ENCODE measurements around the gene BLOC1S5. TPM values are rescaled to one million over a fixed set of nuclear protein-coding genes. Genes with fewer than 3 reads are reported as not detected.

The BLOC1S5 gene
- total and polyA plus RNA-seq, 2 of the 13 experiments (the other 11 are each of a cell fraction or from before 2014, with no cell fraction given) = 10.5 to 41.5 TPM

GRCh38 chr6:8085053-8085511, 20.9 kb upstream of the BLOC1S5 start (continued):
- TF ChIP-seq ZNF513 (CRISPR knock-in tag; conservative IDR thresholded peaks at IDR 0.05) = no peak
- 0 out of 2 replicates have a peak, but pooled peaks have one; percentile 29 for TF ChIP-seq ZSCAN29 (CRISPR knock-in tag; conservative IDR thresholded peaks at IDR 0.05)
- no peak for TF ChIP-seq ETS1 (CRISPR knock-in tag; IDR thresholded peaks at IDR 0.05)
- no peak for TF ChIP-seq ELK4 (CRISPR knock-in tag; IDR thresholded peaks at IDR 0.05; ENCODE audit: borderline replicate concordance)
- TF ChIP-seq SNRNP70 (IDR thresholded peaks at IDR 0.05; ENCODE audit: low read depth, low read length) = no peak
- no peak for TF ChIP-seq ZIK1 (CRISPR knock-in tag; IDR thresholded peaks at IDR 0.05; ENCODE audit: borderline replicate concordance, low read depth)
- no peak for TF ChIP-seq CEBPZ (IDR thresholded peaks at IDR 0.05; ENCODE audit: low read length)
- no peak for TF ChIP-seq HMGA1 (CRISPR knock-in tag; conservative IDR thresholded peaks at IDR 0.05)
- peak; percentile 78; the same call in 1 of the 2 replicates for TF ChIP-seq RFXAP (CRISPR knock-in tag; IDR thresholded peaks at IDR 0.05; ENCODE audit: borderline replicate concordance)
- TF ChIP-seq ZNF646 (CRISPR knock-in tag; IDR thresholded peaks at IDR 0.05) = no peak
- 0 out of 2 replicates have a peak, but pooled peaks have one; percentile 22 for TF ChIP-seq PHF8 (CRISPR knock-in tag; IDR thresholded peaks at IDR 0.05)
- TF ChIP-seq ZNF589 (CRISPR knock-in tag; conservative IDR thresholded peaks at IDR 0.05) = no peak
- TF ChIP-seq NFKB2 (CRISPR knock-in tag; IDR thresholded peaks at IDR 0.05; ENCODE audit: borderline replicate concordance) = no peak
- no peak for TF ChIP-seq POLR2G (IDR thresholded peaks at IDR 0.05; ENCODE audit: low read depth, low read length)
- TF ChIP-seq ZNF292 (CRISPR knock-in tag; IDR thresholded peaks at IDR 0.05; ENCODE audit: borderline replicate concordance, low read depth) = peak; percentile 73; the same call in 1 of the 2 replicates
- TF ChIP-seq EED (CRISPR knock-in tag; IDR thresholded peaks at IDR 0.05) = no peak
